HuH-7 (cell line): ENCODE data around the gene TCHH.
A peak's percentile ranks its signal among the peaks of the same experiment; 100 is the strongest.
"Not testable (repeated sequence)": the region's sequence is repeated elsewhere in the genome, so short reads cannot be mapped to it uniquely, and the experiment has no call there.

ENCODE experiments used
- DNase-seq: peaks from one replicate; pipeline ENCODE4 v3.0.0; 2011; ENCODE audit warnings: low spot score

Gene TCHH

GRCh38 chr1:152110860-152111514 lies 4.3 kb downstream of the TCHH start:
- peak; percentile 30 for DNase-seq

DNA sequence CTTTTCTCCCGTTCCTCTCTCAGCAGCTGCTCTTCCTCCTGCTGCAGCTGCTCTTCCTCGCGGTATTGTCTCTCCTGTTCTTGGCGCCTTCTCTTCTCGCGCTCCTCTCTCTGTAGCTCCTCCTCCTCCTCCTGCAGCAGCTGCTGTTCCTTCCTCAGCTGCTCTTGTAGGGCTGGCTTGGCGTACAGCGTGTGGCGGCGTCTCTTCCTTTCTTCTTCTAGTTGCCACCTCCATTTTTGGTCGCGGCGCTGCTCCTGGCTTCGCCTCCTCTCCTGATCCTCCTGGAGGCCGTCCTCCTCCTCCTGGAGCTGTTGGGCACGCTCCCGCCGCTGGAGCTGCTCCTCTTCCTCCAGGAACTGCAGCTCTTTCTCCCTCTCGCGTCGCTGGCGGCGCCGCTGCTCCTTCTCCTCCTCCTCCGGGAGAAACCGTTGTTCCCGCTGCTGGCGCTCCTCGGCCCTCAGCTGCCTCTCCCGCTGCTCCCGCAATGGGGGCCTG lies 4.8 kb downstream of the TCHH start:
- DNase-seq, result no peak

GRCh38 chr1:152109998-152110294 lies 5.3 kb downstream of the TCHH start:
- no peak for DNase-seq

DNA sequence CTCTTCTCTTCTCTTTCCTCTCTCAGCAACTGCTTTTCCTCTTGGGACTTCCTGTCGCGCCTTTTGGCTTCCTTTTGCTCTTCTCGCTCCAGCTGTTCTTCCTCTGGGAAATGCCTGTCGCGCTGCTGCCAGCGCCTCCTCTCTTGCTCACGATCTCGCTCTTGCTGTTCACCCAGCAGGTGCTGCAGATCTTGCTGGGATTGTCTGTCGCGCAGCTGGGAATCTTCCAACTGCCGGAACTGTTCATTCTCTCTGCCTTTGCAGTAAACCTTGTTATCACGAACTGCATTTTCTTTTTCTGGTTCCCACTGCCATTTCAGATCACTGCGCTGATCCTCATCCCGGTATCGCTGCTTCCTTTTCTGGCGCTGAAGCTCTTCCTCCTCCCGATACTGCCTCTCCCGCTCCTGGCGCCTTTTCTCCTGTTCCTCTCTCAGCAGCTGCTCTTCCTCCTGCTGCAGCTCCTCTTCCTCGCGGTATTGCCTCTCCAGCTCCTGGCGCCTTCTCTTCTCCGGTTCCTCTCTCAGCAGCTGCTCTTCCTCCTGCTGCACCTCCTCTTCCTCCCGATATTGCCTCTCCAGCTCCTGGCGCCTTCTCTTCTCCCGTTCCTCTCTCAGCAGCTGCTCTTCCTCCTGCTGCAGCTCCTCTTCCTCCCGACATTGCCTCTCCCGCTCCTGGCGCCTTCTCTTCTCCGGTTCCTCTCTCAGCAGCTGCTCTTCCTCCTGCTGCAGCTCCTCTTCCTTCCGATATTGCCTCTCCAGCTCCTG lies 5.8 kb downstream of the TCHH start:
- DNase-seq, result no peak

DNA sequence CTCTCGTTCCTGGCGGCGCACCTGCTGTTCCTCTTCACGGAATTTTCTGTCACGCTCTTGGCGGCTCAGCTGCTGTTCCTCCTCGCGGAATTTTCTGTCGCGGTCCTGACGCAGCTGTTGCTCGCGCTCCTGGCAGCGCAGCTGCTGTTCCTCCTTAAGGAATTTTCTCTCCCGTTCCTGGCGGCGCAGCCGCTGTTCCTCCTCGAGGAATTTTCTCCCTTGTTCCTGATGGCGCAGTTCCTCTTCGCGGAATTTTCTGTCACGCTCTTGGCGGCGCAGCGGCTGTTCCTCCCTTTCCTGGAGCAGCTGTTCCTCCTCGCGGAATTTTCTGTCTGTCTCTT lies 6.4 kb downstream of the TCHH start:
- DNase-seq, result no peak

DNA sequence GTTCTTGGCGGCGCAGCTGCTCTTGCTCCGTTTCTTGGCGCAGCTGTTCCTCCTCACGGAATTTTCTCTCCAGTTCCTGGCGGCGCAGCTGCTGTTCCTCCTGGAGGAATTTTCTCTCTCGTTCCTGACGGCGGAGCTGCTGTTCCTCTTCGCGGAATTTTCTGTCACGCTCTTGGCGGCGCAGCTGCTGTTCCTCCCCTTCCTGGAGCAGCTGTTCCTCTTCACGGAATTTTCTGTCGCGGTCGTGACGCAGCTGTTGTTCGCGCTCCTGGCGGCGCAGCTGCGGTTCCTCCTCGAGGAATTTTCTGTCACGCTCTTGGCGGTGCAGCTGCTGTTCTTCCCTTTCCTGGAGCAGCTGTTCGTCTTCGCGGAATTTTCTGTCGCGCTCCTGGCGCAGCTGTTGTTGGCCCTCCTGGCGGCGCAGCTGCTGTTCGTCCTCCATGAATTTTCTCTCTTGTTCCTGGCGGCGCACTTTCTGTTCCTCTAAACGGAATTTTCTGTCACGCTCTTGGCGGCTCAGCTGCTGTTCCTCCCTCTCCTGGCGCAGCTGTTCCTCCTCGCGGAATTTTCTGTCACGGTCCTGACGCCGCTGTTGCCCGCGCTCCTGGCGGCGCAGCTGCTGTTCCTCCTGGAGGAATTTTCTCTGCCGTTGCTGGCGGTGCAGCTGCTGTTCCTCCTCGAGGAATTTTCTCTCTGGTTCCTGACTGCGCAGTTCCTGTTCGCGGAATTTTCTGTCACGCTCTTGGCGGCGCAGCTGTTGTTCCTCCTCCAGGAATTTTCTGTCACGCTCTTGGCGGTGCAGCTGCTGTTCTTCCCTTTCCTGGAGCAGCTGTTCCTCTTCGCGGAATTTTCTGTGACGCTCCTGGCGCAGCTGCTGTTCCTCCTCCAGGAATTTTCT lies 7.0 kb downstream of the TCHH start:
- no peak for DNase-seq

DNA sequence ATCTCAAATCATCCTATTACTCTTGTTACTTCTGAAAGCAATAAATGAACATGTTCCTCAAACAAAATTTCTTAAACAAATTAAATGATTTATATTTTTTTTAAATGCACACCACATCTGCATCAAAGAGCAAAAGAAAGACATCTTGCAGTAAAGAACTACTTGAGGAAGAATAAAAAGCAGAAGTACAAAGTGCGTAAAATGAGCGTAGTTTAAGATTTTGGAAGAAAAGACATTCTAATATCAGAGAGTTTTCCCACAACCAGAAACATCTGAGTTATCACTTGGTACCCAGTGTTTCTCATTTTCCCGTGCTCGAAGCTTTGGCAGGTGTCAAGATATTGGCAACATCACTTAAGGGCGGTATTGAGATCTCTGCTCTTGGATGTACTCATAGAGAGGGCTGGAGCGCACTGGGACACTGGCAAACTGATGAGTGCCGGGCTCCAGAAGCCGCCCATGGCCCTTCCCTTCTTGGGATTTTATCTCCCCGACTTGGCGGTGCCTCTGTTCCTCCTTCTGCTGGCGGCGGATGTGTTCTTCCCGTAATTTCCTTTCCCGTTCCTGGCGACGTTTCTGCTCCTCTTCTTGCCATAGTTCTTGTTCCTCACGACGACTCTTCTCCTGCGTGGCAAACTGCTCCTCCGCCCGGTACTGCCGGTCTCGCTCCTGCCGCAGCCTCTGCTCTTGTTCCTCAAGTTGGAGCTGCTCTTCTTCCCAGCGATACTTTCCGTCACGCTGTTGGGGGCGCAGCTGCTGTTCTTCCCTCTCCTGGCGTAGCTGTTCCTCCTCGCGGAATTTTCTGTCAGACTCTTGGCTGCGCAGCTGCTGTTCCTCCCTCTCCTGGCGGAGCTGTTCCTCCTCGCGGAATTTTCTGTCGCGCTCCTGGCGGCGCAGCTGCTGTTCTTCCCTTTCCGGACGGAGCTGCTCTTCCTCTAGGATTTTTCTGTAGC lies 7.9 kb downstream of the TCHH start:
- no peak for DNase-seq

- DNase-seq, result no peak
These were observed 10.4 kb downstream of the TCHH start for GRCh38 chr1:152104854-152105253.

DNA sequence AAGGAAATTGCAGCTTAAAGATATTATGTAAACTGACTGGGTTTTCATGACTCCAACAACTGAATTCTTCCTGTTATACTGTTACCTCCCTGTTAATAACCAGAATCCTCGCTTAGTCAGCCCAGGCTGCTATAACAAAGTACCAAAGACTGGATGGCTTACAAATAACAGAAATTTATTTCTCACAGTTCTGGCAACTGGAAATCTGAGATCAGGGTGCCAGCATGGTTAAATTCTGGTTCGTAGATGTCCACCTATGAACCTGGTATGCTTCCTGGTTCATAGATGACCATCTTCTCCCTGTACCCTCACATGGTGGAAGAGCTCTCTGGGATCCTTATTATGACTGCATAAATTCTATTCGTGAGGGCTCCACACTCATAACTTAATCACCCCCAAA lies 18.3 kb downstream of the TCHH start:
- no peak for DNase-seq

DNA sequence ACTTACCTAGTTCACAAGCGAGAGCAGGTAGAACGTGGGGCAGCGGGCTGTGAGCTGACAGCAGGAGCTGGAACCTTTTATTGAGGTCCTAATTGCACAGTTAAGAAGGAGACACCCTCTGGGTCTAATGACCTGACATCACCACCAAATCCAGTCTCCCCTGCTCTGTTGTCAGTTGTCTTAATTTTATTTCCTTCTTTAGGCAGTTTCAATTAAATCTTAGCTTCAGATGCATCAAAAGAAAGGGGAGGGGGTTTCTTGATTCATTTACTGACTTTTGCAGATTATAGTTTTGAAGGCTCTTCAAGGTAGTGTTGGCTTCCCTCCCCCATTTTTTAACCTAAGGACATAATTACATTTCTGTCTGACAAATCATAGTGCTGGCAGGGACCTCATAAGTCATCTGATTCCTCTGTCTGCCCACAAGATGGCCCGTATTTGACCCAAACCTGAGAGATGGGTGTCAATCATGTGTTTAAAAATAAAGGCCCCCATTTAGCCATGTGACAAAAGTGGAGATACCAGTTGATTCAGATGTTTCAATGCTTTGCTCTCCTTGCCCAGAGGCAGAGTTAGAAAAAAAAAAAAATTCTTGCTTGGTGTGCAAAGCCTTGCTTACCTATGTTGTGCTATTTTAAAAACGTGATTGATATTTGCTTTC lies 26.1 kb downstream of the TCHH start, which contains the start of gene TCHHL1:
TCHHL1 (minus strand) TSS at position 51 of the 661 bp plus-strand sequence. CDS start 921 bp downstream, outside the sequence.
- no peak for DNase-seq

- DNase-seq, result no peak
These were observed 28.5 kb downstream of the TCHH start for GRCh38 chr1:152086760-152087159.

- DNase-seq, result no peak
These were observed 30.4 kb downstream of the TCHH start for GRCh38 chr1:152084853-152085252.

GRCh38 chr1:152081026-152081425 lies 34.2 kb downstream of the TCHH start:
- DNase-seq, result not testable (repeated sequence)

- not testable (repeated sequence) for DNase-seq
These were observed 34.8 kb downstream of the TCHH start for GRCh38 chr1:152080494-152080893.

GRCh38 chr1:152078831-152079441 lies 36.3 kb downstream of the TCHH start:
- DNase-seq, result no peak

- DNase-seq, result no peak
These were observed 42.9 kb downstream of the TCHH start for GRCh38 chr1:152072311-152072710.

DNA sequence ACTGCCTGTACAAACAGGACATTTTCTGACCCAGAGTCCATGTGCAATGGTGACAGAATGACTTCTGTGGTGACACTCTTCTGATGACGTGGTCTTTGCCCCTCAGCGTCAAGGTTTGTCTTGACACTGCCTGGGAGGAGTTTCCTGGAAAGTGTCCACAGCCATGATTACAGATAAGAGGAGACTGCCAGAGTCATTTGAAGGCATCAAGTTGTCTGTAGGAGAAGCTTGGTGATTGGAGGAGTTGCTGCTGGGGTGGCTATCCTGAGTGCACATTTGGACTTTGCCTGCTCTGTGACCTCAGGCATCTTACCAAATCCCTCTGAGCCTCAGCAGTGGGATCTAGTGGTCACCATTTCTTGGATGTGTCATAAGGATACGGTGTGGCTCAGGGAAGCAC lies 44.1 kb downstream of the TCHH start:
- DNase-seq, result no peak

- no peak for DNase-seq
These were observed 47.3 kb downstream of the TCHH start for GRCh38 chr1:152067929-152068328.

DNA sequence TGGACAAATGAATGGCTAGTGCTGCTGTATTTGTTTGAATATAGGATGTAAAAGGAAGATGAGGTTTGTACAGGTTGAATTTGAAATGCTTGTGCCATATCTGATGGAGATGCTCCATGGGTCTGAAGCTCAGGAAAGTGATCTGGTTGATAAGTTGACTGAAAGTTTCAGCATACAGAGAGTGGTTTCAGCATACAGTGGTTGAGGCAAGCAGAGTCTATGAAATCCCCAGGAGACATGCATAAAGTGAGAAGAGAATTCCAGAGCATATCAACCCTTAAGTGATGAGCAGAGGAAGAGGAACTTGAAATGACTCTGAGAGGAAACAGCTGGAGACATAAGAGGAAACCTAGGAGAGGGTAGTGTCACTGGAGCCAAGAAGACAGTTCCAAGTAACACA lies 48.1 kb downstream of the TCHH start:
- no peak for DNase-seq

GRCh38 chr1:152061952-152062351 lies 53.3 kb downstream of the TCHH start:
- no peak for DNase-seq
